ENCODE results near the gene STOM.

DNA sequence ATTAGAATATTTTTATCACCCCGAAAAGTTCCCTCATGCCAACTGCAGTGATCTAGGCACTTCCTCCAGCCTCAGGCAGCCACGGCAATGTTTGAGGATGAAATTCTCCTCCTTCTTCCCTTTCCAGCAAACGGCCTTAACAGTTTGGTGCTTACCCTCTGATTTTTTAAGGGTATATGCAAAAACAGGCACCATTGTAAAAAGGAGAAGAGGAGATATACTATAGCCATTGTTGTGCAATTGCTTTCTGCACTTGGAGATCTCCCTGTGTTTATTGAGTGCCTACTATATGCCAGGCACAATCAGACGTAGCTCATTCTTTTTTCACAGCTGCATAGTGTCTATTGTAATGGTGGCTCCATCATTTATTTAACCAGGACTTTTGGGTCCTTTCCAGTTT lies 72.7 kb downstream of the STOM start:
- TF ChIP-seq CTCF (IDR thresholded peaks at IDR 0.05; ENCODE audit: low read depth, low read length) (no peak), EZH2phosphoT487 (IDR thresholded peaks at IDR 0.05; ENCODE audit: low read depth) (no peak)

Measured in OCI-LY3 (cell line).